Measurements from ENCODE around the gene MAGEA10.

MAGEA10 gene

DNA sequence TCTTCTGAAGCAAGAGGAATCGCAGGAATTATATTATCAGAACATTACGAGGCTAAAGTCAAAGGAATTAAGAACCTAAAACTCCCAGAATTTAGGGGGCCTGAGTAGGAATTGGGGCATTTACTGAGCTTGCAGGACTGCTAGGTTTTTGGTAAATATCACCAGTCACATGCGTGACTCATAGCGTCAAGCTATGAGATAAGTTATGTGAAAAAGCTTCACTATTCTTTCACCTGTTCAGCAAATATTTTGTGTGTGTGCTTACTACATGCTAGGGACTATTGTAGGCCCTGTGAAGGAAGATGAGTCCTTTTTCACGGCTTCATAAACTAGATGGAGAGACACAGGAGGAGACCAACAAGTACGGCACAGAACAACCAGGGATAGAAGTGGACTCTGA is 52.2 kb downstream of the MAGEA10 start:
- no peak for DNase-seq (ENCODE audit: insufficient read length, low spot score)
- FAIRE-seq: no peak

Measured in HTR-8/SVneo (cell line).